H7 (cell line): ENCODE measurements around the gene EHD2. TPM values are rescaled to one million over a fixed set of nuclear protein-coding genes. Genes with fewer than 3 reads are reported as not detected.
A peak's percentile ranks its signal among the peaks of the same experiment; 100 is the strongest.
"Not testable (repeated sequence)": the region's sequence is repeated elsewhere in the genome, so short reads cannot be mapped to it uniquely, and the experiment has no call there.

Experiments used
- DNase-seq: peaks from one replicate; pipeline ENCODE4 v3.0.0; 2012
- H3K27me3 ChIP-seq: 2 replicates; pipeline ENCODE4 v1.6.0; 2011; ENCODE audit warnings: mild to moderate bottlenecking, low read length; ENCODE audit not compliant: control insufficient read depth, insufficient read depth
- H3K36me3 ChIP-seq: replicated peaks from 2 replicates; pipeline ENCODE4 v1.5.1; 2011; ENCODE audit warnings: low read length; ENCODE audit not compliant: control insufficient read depth, insufficient read depth
- H3K4me3 ChIP-seq: 2 replicates; pipeline ENCODE4 v1.5.1; 2011; ENCODE audit warnings: low read depth, mild to moderate bottlenecking, control low read depth, low read length, moderate library complexity; ENCODE audit not compliant: insufficient read depth
- total RNA-seq: library from RNA; depleted of rRNA; stranded (reverse); fragments of >200 nt; shearing (Covaris generic); gene quantifications from 2 replicates; pipeline ENCODE4 v1.2.3, GENCODE V29; 2014

Gene EHD2
- total RNA-seq, 1 experiment from 2014 or later = 7.5 TPM

DNA sequence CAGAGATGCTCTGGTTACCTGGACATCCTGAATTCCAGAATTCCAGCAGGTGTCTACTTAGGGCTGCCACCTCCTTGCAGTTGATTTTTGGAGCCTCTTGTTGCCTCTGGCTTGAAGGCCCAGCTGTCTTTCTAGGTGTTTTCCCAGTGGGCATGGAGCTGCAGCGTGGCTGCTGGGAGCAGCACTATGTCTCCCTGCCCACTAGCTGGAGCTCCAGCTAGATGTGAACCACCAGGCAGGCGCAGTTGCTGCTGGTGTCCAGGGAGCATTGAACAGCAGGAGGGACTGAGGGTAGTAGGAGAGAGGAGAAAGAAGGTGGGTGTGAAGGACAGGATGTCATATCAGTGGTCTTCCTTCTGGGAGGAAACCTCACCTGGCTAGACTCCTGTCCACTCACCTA is 55.4 kb downstream of the EHD2 start:
- Histone ChIP-seq H3K36me3 (no peaks in the 10 kb centered on the region), H3K4me3 (no peak overlapping the region), H3K27me3 (no peaks in the 10 kb centered on the region)
- no peak for DNase-seq

DNA sequence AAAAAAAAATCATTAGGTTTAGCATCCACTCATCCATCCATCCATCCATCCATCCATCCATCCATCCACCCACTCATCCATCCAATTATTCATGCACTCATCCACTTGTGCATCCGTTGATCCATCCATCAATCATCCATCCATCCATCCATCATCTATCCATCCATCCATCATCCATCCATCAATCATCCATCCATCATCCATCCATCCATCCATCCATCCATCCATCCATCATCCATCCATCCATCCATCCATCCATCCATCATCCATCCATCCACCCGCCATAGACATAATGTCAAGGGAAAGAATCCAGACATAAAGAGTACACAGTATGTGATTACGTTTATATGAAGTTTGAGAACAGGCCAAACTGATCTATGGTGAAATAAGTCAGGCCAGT is 56.3 kb downstream of the EHD2 start:
- Histone ChIP-seq H3K36me3 (no peaks in the 10 kb centered on the region), H3K27me3 (no peaks in the 10 kb centered on the region), H3K4me3 (no peak overlapping the region)
- DNase-seq = no peak

DNA sequence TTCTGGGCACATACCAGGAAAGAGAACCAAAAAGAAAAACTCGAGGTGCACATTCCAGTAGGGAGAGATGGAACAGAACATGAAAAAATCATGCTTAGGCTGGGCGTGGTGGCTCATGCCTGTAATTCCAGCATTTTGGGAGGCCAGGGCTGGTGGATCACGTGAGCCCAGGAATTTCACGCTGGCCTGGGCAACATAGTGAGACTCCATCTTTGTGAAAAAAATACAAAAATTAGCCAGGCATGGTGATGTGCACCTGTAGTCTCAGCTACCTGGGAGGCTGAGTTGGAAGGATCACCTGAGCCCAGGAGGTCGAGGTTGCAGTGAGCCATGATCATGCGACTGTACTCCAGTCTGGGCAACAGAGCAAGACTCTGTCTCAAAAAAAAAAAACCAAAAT is 58.1 kb downstream of the EHD2 start:
- not testable (repeated sequence) for H3K36me3 ChIP-seq, DNase-seq, H3K4me3 ChIP-seq, H3K27me3 ChIP-seq

DNA sequence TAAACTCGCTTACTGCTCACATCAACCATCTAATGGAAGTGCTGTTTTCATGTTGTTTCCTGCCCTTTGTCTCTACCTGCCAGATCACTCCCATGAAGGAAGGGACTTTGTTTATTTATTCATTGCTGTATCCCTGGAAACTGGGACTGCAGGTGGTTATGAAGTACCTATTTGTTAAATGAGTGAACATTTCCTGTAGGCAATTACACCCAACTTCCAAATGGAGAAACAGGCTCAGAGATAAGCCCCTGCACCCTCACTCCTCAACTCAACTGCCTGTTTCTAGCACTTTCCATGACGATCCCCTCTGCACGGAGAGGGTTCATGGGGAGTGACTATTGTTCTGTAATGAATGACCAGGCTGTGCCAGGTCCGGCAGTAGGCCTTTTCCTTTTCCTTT is 63.3 kb downstream of the EHD2 start:
- H3K27me3 ChIP-seq = no peaks in the 10 kb centered on the region
- DNase-seq = peak; percentile 49
- no peak overlapping the region for H3K4me3 ChIP-seq
- peaks cover 11% of the 10 kb centered on the region for H3K36me3 ChIP-seq

DNA sequence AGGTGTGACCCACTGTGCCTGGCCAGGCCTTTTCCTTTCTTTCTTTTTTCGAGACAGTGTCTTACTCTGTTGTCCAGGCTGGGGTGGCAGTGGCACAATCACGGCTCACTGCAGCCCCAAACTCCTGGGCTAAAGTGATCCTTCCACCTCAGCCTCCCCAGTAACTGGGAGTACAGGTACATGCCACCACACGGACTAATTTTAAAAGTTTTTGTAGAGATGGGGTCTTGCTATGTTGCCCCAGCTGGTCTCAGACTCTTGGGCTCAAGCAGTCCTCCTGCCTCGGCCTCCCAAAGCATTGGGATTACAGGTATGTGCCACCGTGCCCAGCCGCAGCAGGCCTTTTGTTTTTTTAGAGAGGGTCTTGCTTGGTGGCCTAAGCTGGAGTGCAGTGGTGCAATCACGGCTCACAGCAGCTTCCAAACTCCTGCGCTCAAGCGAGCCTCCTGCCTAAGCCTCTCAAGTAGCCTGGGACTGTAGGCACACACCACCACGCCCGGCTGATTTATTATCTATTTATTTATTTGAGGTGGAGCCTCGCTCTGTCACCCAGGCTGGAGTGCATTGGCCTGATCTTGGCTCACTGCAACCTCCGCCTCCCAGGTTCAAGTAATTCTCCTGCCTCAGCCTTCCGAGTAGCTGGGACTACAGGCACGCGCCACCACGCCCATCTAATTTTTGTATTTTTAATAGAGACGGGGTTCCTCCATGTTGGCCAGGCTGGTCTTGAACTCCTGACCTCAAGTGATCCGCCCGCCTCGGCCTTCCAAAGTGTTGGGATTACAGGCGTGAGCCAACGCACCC is 64.2 kb downstream of the EHD2 start:
- not testable (repeated sequence) for H3K27me3 ChIP-seq, DNase-seq
- H3K4me3 ChIP-seq = peak overlapping the region; percentile 88
- H3K36me3 ChIP-seq = peaks cover 18% of the 10 kb centered on the region

DNA sequence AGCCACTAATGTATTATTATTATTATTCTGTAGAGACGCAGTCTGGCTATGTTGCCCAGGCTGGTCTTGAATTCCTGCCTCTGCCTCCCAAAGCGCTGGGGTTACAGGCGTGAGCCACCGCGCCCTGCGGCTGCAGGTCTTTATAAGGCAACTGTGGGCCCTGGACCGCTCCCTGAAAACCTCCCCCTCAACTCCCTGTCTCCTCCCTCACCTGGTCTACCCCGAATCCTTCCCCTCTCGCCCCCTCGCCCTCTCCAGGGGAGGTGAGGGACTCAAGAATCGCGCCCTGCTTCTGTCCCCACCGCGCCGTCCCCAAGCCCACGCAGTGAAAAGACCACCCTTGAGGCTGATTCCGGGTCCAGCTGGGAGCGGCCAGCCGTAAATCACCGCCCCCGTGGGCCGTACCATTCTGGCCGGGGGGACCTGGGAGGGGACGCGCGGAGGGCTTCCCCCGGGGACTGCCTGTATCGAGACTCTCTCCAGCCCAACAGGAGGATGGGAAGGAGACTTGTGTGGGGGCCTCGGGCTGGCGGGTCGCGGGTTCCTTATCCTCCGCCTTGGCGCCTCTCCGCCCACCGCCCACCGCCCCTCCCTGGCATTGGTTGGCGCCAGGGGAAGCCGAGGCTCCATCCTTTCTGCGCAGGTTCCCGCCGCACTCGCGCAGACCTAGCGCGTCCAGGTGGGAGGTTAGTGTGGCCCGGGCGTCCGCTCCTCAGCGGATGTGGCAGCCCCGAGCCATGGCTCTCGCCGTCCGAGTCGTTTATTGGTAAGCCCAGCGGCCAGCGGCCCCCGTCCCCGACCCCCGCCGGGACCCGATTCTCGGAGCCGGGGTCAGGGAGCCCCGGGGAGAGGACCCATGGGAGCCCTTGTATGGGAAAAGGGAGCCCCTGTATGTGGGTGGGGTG is 65.1 kb downstream of the EHD2 start, which contains the start of gene SELENOW:
Gene SELENOW (plus strand): TSS at position 655 of the 905 bp plus-strand sequence. CDS start 83 bp downstream, at position 738.
- peak; percentile 96 for DNase-seq
- H3K36me3 ChIP-seq = peaks cover 21% of the 10 kb centered on the region
- no peaks in the 10 kb centered on the region for H3K27me3 ChIP-seq
- H3K4me3 ChIP-seq = peak within 1 kb of the TSS; percentile 88

DNA sequence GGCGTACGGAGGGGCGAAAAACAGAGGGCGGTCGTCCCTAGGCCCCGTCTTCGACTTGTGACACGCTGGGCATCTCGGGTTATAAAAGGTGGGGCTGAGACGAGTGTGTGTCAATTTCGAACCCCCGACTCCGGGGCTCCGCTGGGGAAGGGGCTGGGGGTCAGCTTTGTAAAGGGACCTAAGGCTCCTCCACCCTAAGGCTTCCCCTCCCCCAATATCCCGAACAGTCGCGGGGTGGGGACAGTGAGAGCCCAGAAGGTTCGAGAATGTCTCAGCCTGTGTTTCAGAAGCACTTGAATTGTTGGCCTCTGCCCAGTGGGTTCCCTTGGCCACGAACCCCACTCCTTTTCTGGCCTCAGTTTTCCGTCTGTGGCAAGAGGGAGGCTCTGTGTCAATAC is 65.7 kb downstream of the EHD2 start:
- Histone ChIP-seq H3K4me3 (peak overlapping the region; percentile 88), H3K27me3 (no peaks in the 10 kb centered on the region), H3K36me3 (peaks cover 23% of the 10 kb centered on the region)
- DNase-seq = peak; percentile 67

DNA sequence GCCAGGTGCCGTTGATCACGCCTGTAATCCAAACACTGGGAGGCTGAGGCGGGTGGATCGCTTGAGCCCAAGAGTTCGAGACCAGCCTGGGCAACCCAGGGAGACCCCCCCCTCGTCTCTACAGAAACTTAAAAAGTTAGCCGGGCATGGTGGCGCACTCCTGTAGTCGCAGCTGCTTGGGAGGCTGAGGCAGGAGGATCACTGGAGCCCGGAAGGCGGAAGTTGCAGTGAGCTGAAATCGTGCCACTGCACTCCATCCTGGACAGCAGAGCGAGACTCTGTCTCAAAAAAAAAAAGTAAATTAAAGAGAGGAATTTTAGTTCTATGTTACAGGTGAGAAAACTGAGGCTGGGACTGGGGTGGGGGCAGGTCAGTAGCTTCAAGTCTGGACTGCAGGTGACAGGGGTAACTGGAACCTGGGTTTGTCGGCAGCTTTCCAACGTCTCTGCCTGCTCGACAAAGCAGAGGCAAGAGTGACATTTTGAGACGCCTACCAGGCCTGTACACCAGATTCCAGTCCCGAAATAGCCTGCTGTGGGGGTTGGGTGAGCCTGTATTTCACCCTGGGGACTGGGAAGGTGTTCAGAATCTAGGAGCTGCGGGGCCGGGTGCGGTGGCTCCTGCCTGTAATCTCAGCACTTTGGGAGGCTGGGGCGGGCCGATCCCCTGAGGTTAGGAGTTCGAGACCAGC is 66.4 kb downstream of the EHD2 start:
- H3K27me3 ChIP-seq = no peaks in the 10 kb centered on the region
- peak overlapping the region; percentile 88 for H3K4me3 ChIP-seq
- DNase-seq = no peak
- H3K36me3 ChIP-seq = peaks cover 25% of the 10 kb centered on the region

DNA sequence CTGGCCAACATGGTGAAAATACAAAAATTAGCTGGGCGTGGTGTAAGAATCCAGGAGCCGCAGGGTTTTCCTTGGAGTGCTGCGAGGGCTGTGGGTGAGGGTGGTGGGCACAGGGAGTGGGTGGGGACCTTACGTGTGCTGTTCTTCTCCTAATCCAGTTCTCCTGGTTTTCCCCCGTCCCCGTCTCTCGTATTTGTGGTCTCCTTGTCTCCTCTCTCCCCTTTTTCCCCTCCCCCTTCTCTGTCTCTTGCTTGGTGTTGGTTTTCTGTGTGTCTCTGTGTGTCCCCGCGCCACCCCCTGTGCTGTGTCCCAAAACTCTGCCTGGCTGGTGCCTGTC is 67.0 kb downstream of the EHD2 start:
- no peak for DNase-seq
- peaks cover 26% of the 10 kb centered on the region for H3K36me3 ChIP-seq
- H3K27me3 ChIP-seq = no peaks in the 10 kb centered on the region
- H3K4me3 ChIP-seq = peak overlapping the region; percentile 10; the same call in 1 of the 2 replicates

DNA sequence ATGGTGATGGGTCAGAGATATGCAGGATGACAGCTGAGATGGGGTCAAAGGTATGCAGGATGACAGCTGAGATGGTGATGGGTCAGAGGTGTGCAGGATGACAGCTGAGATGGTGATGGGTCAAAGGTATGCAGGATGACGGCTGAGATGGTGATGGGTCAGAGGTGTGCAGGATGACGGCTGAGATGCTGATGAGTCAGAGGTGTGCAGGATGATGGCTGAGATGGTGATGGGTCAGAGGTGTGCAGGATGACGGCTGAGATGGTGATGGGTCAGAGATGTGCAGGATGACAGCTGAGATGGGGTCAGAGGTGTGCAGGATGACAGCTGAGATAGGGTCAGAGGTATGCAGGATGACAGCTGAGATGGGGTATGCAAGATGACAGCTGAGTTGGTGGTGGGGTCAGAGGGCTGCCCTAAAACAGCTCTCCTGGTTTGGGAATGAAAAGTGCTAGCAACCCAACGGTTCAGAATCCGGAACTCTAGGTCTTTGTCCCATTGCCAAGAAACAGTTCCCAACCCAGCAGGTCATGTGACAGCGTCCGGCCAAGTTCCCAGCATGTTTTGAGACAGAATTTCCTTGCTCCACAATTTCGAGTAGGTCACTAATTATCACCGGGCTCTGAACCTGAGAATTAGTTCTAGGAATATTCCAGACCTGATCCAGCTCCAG is 68.5 kb downstream of the EHD2 start:
- peaks cover 30% of the 10 kb centered on the region for H3K36me3 ChIP-seq
- no peak for DNase-seq
- H3K27me3 ChIP-seq = no peaks in the 10 kb centered on the region

DNA sequence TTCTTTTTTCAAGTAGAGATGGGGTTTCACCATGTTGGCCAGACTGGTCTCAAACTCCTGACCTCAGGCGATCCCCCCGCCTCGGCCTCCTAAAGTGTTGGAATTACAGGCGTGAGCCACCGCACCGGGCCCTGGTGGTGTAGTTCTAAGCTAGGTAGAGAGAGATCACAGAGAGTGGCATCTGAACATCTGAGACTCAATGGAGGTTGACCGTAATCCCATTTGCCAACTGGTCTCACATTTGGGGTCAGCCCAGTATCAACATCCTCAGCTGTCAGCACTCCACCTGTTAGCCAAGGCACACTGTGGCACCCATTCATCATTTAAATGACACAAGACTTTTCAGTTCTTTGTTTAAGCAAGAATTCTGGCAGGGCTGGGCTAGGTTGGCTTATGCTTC is 73.3 kb downstream of the EHD2 start:
- Histone ChIP-seq H3K27me3 (no peaks in the 10 kb centered on the region), H3K4me3 (no peak overlapping the region), H3K36me3 (peaks cover 19% of the 10 kb centered on the region)
- no peak for DNase-seq

More for the DNA sequence above, 68.5 kb downstream of the EHD2 start:
- no peak overlapping the region for H3K4me3 ChIP-seq

DNA sequence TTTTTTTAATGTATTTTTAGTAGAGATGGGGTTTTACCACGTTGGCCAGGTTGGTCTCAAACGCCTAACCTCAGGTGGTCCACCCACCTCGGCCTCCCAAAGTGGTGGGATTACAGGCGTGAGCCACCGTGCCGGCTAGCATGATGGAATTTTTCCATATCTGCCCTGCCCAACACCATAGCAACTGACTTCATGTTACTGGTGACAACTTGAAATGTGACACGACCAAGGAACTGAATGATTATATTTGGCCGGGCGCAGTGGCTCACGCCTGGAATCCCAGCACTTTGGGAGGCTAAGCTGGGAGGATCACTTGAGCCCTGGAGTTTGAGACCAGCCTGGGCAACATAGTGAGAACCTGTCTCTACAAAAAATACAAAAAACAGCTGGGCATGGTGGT is 74.1 kb downstream of the EHD2 start:
- not testable (repeated sequence) for H3K27me3 ChIP-seq, DNase-seq, H3K4me3 ChIP-seq
- peaks cover 12% of the 10 kb centered on the region for H3K36me3 ChIP-seq

DNA sequence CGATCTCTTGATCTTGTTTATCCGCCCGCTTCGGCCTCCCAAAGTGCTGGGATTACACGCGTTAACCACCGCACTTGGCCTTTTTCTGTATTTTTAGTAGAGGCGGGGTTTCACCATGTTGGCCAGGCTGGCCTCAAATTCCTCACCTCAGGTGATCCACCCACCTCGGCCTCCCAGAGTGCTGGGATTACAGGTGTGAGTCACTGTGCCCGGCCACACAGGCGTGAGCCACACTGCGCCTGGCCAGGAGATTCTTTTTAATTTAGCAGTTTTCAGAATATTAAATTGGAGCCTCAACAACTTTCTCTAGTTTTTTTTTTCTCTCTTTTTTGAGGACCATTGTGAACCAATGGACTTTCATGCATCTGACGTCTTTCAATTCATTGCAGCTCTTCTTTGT is 76.6 kb downstream of the EHD2 start:
- not testable (repeated sequence) for H3K36me3 ChIP-seq, DNase-seq, H3K4me3 ChIP-seq, H3K27me3 ChIP-seq

DNA sequence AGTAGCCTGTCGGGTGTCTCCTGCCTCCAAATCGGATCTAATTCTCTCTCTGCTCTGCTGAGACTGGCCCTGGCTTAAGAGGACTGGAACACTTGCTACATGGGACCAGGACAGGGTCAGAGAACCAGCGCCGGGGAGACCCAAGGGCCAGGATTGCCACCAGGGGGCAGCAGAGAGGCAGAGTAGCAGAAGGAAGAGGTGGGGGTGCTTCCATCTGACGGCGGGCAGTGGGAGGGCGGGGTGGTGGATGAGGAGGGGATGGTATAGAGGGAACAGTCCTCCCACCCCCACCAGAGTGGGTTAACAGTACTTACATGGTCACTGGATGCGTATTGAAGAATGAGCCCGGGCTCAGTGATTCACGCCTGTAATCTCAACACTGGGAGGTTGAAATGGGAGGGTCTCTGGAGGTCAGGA is 77.2 kb downstream of the EHD2 start:
- no peak overlapping the region for H3K4me3 ChIP-seq
- H3K36me3 ChIP-seq = peaks cover 2% of the 10 kb centered on the region
- H3K27me3 ChIP-seq = no peaks in the 10 kb centered on the region
- peak; percentile 93 for DNase-seq
